ENCODE results near the gene CISTR. TPM values are rescaled to one million over a fixed set of nuclear protein-coding genes. Genes with fewer than 3 reads are reported as not detected.

Gene CISTR
- total RNA-seq, 1 experiment from 2014 or later, result not detected

DNA sequence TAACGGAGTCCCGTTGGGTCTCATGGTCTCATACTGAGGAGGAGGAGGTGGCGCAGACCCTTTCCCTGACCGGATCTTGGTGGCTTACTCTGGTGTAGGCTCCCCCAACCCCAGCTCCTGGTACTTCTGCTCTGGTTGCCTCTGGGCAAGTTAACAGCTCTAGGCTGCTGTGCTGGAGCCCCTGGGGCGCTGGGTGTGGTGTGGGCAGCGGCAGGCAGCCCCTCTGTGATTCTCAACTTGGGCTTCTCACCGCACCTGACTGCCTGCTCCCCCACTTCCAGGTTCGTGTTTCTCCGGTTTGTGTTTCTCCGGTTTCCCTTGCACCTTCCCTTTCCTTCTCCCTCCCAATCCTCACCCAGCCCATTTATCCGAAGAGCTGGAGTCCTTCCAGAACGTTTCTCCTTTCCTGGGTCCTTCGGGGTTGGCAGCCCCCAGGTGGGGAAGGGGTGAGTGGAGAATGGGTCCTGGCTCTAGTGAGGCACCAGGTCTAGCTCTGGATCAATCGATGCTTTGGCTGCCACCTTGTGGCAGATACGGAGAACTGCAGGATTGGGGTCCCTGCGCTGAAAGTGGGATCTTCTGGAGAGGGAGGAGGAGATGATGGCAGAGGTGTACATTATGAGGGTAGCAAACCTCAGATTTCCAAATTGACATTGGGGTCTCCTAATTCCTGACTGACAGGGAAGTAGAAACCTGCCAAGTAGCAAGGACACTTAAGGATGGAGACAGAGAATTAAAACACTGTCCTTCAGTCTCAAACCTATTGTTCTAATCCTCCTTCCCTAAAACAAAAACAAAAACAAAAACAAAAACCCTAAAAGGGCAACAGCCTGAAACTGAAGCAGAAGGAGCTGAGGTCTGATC is 8.3 kb downstream of the CISTR start:
- peak; percentile 53 for DNase-seq (ENCODE audit: low read depth)

DNA sequence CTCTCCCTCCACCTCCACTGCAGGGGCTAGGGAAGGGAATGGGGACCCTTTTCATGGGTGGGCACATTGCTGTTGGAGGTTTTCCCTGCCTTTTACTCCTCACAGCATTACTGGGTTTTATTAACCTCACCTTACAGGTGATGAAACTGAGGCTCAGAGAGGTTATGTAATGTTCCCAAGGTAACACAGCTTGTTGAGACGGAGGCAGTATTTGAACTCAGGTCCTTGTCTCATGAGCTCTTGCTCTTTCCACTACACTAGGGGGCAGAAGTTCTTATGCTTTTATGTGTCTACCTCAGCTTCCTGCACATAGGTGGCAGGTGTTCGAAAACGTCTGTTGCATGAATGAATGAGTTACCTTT is 11.7 kb downstream of the CISTR start:
- DNase-seq (ENCODE audit: low read depth), result no peak

DNA sequence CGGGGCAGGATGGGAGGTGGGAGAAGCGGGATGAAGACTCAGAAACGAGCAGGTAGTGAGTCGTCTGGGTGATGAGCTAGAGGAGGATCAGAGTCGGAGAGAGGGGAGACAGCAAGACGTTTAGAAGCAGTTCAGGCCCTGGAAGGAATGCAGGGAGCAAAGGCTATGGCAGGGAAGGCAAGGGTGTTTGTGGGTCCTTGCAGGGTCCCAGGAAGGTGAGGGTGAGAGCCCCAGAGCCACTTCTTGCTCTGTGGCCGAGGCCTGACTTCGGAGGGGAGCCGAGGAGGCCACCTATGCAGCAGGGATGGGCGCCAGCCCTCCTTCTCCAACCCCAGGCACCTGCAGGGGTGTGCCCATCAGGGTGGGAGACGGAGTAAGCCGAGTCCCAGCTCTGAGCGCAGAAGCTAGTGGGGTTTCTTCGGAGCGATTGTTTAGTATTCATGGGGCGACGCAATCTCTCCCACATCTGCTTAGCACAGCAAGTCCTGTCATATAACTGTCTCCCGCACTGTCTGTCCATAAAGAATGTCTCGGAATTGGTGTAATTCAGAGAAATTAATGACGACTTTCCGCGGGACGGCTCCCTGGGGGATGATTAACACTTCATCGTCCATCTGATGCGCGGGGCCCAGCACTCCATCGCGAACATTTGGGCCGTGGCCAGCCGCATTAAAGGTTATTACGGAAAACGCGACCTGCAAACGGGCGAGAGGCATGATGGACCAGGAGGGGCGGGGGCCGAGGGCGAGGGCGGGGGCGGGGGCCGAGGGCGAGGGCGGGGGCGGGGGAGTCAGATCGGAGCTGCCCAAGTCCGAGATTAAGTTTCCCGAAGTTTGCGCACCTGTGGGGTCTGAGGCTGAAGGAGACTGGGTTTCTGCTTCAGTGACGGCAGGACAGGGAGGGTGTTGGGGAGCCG is 12.3 kb downstream of the CISTR start:
- DNase-seq (ENCODE audit: low read depth), result no peak

DNA sequence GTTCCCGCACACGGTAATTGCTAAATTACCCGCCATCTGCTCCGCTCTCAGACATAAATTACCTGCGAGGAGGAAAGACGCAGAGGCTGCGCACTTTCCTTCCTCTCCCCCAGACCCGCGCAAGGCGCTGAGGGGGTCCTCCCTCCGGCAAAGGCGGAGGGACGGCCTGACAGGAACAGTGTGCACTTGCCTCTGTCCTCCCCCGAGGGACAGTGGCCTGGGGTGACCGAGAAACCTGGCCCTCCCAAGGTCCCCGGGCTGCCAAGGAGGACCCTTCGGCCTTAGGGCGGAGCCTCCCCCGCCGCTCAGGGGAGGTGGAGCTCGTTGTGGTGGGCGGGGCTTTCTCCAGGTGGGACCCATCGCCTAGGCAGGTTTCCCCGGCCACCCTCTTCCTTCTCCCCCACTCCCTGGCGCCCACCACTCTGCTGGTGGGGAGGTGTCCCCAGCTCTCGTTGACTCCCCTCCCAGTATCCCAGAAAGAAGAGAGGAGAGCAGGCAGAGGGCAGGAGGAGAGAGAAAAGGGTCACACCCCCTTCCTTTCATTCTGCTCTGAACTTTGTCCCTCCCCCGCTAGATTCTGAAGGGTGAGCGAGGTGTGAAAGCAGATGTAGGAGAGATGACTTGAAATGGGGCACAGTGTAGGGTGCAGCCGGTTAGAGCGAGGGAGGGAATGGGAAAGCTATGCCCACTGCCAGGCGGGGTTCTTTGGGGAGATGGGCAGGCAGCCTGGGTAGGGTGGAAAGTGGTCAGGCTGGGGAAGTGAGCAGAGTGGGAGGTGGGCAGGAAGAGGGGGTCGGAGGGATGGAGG is 13.2 kb downstream of the CISTR start:
- no peak for DNase-seq (ENCODE audit: low read depth)

DNA sequence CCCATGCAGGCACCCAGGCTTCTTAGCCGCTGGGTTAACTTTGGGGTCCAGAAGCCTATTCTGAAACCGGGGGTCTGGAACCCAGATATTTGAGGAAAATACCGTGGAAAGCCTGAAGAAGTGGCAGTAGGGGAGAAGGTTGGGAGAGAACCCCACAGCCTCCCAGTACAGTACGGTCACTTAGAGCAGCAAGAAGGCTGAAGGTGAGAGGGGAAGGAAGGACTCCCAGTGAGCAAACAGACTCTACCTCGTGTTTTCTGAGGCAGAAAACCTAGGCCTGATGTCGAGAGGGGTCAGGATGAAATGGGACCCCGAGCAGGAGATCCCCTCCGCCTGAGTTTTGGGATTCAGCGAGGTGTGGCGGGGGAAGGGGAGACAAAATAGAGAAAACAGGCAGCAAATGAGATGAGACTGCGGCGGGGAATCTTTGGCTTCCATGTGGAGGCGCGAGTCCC is 13.8 kb downstream of the CISTR start:
- DNase-seq (ENCODE audit: low read depth), result no peak

- DNase-seq (ENCODE audit: low read depth), result no peak
Observed at GRCh38 chr12:53737093-53737808, 14.5 kb downstream of the CISTR start.

DNA sequence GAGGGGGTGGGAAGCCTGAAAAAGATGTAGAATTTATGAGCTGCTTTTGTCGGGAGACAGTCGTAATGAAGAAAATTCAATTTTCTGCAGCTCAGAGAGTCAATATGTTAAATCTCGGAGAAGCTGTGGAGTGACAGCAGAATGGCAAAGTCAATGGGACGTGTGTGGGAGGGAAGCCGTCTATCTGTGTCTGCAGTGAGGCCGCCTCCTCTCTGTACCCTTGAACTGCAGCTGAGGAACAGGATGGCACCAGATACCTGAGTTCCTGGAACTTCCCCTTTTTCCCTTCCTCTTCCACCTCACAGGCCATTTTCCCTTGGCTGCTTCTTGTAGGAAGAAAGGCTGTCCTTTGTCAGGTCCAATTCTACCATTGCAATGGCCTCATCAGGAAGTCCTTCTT is 15.2 kb downstream of the CISTR start:
- no peak for DNase-seq (ENCODE audit: low read depth)

GRCh38 chr12:53735556-53735955 is 16.2 kb downstream of the CISTR start:
- DNase-seq (ENCODE audit: low read depth), result no peak

DNA sequence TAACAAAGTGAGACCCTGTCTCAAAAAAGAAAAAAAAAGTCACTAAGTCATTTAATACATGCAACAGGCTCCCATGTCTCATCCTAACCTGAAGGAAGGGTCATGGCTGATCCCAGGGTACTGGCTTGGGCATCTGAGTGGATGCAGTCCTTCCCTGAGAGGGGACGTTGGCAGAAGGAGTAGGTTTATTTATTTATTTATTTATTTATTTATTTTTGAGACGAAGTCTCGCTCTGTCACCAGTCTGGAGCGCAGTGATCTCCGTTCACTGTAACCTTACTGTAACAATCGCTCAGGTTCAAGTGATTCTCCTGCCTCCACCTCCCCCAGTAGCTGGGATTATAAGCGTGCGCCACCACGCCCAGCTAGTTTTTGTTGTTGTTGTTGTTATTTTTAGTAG is 17.4 kb downstream of the CISTR start:
- no peak for DNase-seq (ENCODE audit: low read depth)

DNA sequence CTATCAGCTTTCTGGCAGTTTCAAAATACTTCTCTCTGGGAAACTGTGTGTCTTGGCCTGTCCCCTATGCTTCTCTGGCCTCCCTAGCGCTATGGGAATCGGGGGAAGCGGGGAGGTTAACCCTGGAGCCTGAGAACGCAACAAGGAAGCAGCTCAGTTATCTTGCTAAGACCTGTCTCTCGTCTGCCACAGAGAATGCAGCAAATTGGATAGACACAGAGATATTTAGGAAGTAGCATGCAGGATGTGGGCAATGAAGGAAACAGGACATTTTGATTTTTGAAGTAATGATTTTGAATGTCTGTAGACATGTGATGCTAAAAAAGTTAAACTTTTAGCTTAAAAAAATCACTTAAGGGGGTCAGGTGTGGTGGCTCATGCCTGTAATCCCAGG is 18.0 kb downstream of the CISTR start:
- no peak for DNase-seq (ENCODE audit: low read depth)

- peak; percentile 11 for DNase-seq (ENCODE audit: low read depth)
Observed at GRCh38 chr12:53733051-53733806, 18.6 kb downstream of the CISTR start.

DNA sequence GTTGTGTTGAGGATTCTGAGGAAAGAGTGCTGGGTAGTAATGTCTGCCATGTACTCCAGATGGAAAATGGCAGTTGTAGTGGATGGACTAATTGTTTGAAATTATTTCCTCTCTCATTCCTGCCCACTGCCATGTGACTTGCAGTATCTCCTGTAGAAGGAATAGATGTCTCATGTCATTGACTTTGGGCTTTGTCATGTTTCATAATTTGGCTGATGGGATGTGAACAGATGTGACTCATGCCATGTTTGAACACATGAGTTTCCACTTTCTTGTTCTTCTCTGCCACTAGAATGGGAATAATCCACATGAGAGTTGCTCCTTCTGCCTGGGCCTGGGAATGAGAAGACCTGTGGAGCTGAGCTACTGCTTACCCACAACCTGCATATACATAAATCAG is 22.1 kb downstream of the CISTR start:
- no peak for DNase-seq (ENCODE audit: low read depth)

DNA sequence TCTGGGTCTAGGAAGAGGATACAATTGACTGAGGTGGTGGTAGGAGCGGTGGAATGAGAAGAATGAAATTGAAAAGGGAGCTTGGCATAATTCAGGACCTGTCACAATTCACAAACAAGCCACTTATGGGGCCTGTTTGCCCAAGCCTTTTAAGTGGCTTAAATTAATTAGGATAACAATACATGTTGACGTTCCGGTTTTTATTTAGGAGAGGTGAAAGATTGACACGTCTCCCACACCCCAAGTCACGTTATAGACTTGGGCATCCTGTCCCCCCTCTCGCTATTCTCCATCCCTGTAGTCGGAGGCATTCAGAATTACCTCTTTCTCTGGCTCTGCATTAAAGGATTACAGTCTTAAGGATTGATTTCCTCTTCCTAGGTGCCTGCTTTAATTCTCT is 23.6 kb downstream of the CISTR start:
- DNase-seq (ENCODE audit: low read depth), result no peak

GRCh38 chr12:53727310-53728041 is 24.3 kb downstream of the CISTR start, which contains the start of gene CALCOCO1:
Gene CALCOCO1, minus strand, starts transcription at chr12:53727452. Its CDS starts 2,210 bp downstream, at chr12:53725242.
- peak; percentile 97 for DNase-seq (ENCODE audit: low read depth)

DNA sequence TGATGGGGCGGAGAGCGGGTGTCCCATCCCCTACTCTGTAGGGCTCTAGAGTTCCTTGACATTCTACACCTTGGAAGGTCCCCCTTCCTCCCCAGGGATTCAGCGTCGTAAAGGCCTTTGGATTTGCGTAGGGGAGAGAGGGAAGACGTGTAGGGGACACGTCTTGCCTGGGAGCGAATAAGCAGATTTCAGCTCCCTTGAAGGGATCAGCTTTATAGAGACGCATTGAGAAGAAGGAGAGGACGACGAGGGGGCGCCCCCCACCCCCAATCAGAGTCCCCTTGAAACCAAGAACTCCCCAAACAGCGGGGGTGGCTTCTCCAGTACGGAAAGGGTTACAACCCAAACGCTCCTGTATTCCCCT is 24.9 kb downstream of the CISTR start:
- DNase-seq (ENCODE audit: low read depth), result no peak

- DNase-seq (ENCODE audit: low read depth), result no peak
Observed at GRCh38 chr12:53726341-53726740, 25.4 kb downstream of the CISTR start.

DNA sequence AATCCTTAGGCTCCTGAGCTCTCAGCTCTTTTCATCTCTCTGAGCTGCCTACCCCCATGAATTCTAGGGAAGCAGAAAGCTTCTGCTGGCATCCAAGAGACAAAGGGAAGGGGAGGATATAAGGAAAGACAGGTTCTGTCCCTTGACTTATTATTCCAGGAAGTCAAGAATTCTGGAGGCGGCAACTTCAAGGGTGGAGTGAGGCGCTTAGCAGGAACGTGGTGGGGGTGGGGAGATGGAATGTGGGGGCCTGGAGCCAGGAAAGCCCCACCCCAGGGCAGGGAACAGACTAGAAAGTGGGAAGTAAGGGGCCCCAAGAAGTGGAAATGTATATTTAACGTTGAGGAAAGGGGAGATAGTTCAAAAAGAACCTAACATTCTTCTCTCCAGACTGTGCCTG is 26.0 kb downstream of the CISTR start:
- no peak for DNase-seq (ENCODE audit: low read depth)

DNA sequence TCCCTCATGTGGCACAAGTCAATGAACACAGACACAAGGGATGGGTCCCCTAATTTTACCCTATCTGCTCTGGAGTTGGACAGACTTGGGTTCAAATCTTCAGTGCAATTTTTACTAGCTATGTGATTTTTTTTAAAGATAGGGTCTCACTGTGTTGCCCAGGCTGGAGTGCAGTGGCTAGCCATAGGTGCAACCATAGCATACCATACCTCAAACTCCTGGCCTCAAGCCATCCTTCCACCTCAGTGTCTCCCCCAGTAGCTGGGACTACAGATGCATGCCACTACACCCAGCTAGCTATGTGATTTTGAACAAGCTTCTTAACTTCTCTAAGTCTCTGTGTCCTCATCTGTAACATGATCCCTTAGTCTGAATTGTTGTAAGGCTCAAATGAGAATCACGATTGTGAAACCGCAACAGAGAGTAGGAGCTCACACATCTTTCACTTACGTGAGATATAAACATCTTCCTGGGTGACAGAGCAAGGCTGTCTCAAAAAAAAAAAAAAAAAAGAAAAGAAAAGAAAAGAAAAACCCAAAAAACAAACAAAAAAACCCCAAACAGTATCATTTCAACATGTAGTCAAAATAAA is 29.2 kb downstream of the CISTR start:
- DNase-seq (ENCODE audit: low read depth), result no peak

- no peak for DNase-seq (ENCODE audit: low read depth)
Observed at GRCh38 chr12:53720946-53721345, 30.8 kb downstream of the CISTR start.

All from RPMI7951 (cell line).